Osteocyte (in vitro differentiated cells): ENCODE measurements around the gene TIPARP. TPM values are rescaled to one million over a fixed set of nuclear protein-coding genes. Genes with fewer than 3 reads are reported as not detected.

ENCODE experiments used
- DNase-seq: peaks from one replicate; pipeline ENCODE4 v3.0.0; 2021; ENCODE audit warnings: mixed read lengths; ENCODE audit not compliant: unreplicated experiment; ENCODE audit errors: extremely low spot score
- H3K27ac Mint-ChIP-seq: one replicate; pipeline ENCODE4 v1.8.0; 2021; ENCODE audit warnings: mild to moderate bottlenecking, mixed read lengths; ENCODE audit not compliant: unreplicated experiment
- H3K27me3 Mint-ChIP-seq: one replicate; pipeline ENCODE4 v1.8.0; 2021; ENCODE audit warnings: mixed read lengths; ENCODE audit not compliant: unreplicated experiment
- H3K36me3 Mint-ChIP-seq: one replicate; pipeline ENCODE4 v1.8.0; 2021; ENCODE audit warnings: mixed read lengths; ENCODE audit not compliant: unreplicated experiment
- H3K4me1 Mint-ChIP-seq: one replicate; pipeline ENCODE4 v1.8.0; 2021; ENCODE audit warnings: mixed read lengths; ENCODE audit not compliant: unreplicated experiment
- H3K4me3 Mint-ChIP-seq: one replicate; pipeline ENCODE4 v1.8.0; 2021; ENCODE audit warnings: mild to moderate bottlenecking, moderate library complexity, mixed read lengths; ENCODE audit not compliant: unreplicated experiment
- H3K9me3 Mint-ChIP-seq: one replicate; pipeline ENCODE4 v1.8.0; 2021; ENCODE audit warnings: mixed read lengths; ENCODE audit not compliant: unreplicated experiment
- CTCF ChIP-seq: fragments of 200-600 bp; sonication (generic); IDR thresholded peaks from 2 replicates; pipeline ENCODE4 v1.5.0; 2021; ENCODE audit warnings: antibody characterized with exemption, mild to moderate bottlenecking, moderate library complexity
- total RNA-seq: library from RNA; stranded (reverse); gene quantifications from 2 replicates; pipeline ENCODE4 v1.2.1, GENCODE V29; 2021

Gene TIPARP
- total RNA-seq, 1 donor from 2014 or later, result 163 TPM

GRCh38 chr3:156688632-156689452 is 14.5 kb downstream of the TIPARP start:
- H3K4me1 Mint-ChIP-seq, result peaks cover 95% of the 10 kb centered on the region
- H3K36me3 Mint-ChIP-seq, result peaks cover 43% of the 10 kb centered on the region
- peak overlapping the region; percentile 54 for H3K4me3 Mint-ChIP-seq
- DNase-seq, result no peak
- no peaks in the 10 kb centered on the region for H3K9me3 Mint-ChIP-seq
- H3K27ac Mint-ChIP-seq, result peak overlapping the region; percentile 88
- TF ChIP-seq CTCF, result no peak
- no peaks in the 10 kb centered on the region for H3K27me3 Mint-ChIP-seq

- Mint-ChIP-seq H3K4me1 (peaks cover 95% of the 10 kb centered on the region), H3K27ac (peak overlapping the region; percentile 88), H3K36me3 (peaks cover 48% of the 10 kb centered on the region), H3K9me3 (no peaks in the 10 kb centered on the region), H3K27me3 (no peaks in the 10 kb centered on the region), H3K4me3 (peak overlapping the region; percentile 54)
- TF ChIP-seq CTCF, result no peak
- no peak for DNase-seq
Observed at GRCh38 chr3:156689608-156690007, 15.2 kb downstream of the TIPARP start.

GRCh38 chr3:156691920-156692319 is 17.5 kb downstream of the TIPARP start:
- TF ChIP-seq CTCF, result no peak
- DNase-seq, result no peak
- peaks cover 61% of the 10 kb centered on the region for H3K36me3 Mint-ChIP-seq
- no peaks in the 10 kb centered on the region for H3K27me3 Mint-ChIP-seq
- H3K4me3 Mint-ChIP-seq, result peak overlapping the region; percentile 49
- H3K27ac Mint-ChIP-seq, result peak overlapping the region; percentile 88
- H3K4me1 Mint-ChIP-seq, result peaks cover 93% of the 10 kb centered on the region
- H3K9me3 Mint-ChIP-seq, result no peaks in the 10 kb centered on the region

GRCh38 chr3:156693166-156693565 is 18.8 kb downstream of the TIPARP start:
- Mint-ChIP-seq H3K27me3 (no peaks in the 10 kb centered on the region), H3K4me3 (peak overlapping the region; percentile 8), H3K36me3 (peaks cover 63% of the 10 kb centered on the region), H3K9me3 (no peaks in the 10 kb centered on the region), H3K27ac (peak overlapping the region; percentile 88), H3K4me1 (peaks cover 87% of the 10 kb centered on the region)
- no peak for DNase-seq
- TF ChIP-seq CTCF, result no peak

- H3K4me3 Mint-ChIP-seq, result peak overlapping the region; percentile 12
- peaks cover 66% of the 10 kb centered on the region for H3K36me3 Mint-ChIP-seq
- no peak for DNase-seq
- peaks cover 78% of the 10 kb centered on the region for H3K4me1 Mint-ChIP-seq
- no peaks in the 10 kb centered on the region for H3K27me3 Mint-ChIP-seq
- TF ChIP-seq CTCF, result no peak
- H3K27ac Mint-ChIP-seq, result peak overlapping the region; percentile 88
- H3K9me3 Mint-ChIP-seq, result no peaks in the 10 kb centered on the region
Observed at GRCh38 chr3:156694536-156694935, 20.1 kb downstream of the TIPARP start.
